Progenitor cell of endocrine pancreas (in vitro differentiated cells): ENCODE results near the gene ITPR2. TPM values are rescaled to one million over a fixed set of nuclear protein-coding genes. Genes with fewer than 3 reads are reported as not detected.

Experiments
- DNase-seq: peaks from one replicate; pipeline ENCODE4 v3.0.0; 2021; ENCODE audit warnings: low spot score; ENCODE audit not compliant: unreplicated experiment
- H3K27ac Mint-ChIP-seq: 2 replicates; pipeline ENCODE4 v1.8.0; 2021; ENCODE audit warnings: mild to moderate bottlenecking, moderate library complexity, mixed read lengths
- H3K27me3 Mint-ChIP-seq: 2 replicates; pipeline ENCODE4 v1.8.0; 2021; ENCODE audit warnings: mixed read lengths
- H3K36me3 Mint-ChIP-seq: 2 replicates; pipeline ENCODE4 v1.8.0; 2022; ENCODE audit warnings: mixed read lengths; ENCODE audit not compliant: insufficient read depth
- H3K4me1 Mint-ChIP-seq: 2 replicates; pipeline ENCODE4 v1.8.0; 2021; ENCODE audit warnings: low read depth, mixed read lengths
- H3K4me3 Mint-ChIP-seq: 2 replicates; pipeline ENCODE4 v1.8.0; 2021; ENCODE audit warnings: low read depth, mild to moderate bottlenecking, moderate library complexity, mixed read lengths
- H3K9me3 Mint-ChIP-seq: 2 replicates; pipeline ENCODE4 v1.8.0; 2021; ENCODE audit warnings: low read depth, mixed read lengths
- total RNA-seq: library from RNA; stranded (reverse); gene quantifications from 2 replicates; pipeline ENCODE4 v1.2.1, GENCODE V29; 2021
- TF ChIP-seq, protein P1 (sequence below): fragments of 200-600 bp; sonication (generic); IDR thresholded peaks from one replicate; pipeline ENCODE4 v1.5.0; 2021; ENCODE audit warnings: antibody characterized with exemption, mild to moderate bottlenecking; ENCODE audit not compliant: unreplicated experiment

The ITPR2 gene
- total RNA-seq, 1 donor from 2014 or later: 72.4 TPM

DNA sequence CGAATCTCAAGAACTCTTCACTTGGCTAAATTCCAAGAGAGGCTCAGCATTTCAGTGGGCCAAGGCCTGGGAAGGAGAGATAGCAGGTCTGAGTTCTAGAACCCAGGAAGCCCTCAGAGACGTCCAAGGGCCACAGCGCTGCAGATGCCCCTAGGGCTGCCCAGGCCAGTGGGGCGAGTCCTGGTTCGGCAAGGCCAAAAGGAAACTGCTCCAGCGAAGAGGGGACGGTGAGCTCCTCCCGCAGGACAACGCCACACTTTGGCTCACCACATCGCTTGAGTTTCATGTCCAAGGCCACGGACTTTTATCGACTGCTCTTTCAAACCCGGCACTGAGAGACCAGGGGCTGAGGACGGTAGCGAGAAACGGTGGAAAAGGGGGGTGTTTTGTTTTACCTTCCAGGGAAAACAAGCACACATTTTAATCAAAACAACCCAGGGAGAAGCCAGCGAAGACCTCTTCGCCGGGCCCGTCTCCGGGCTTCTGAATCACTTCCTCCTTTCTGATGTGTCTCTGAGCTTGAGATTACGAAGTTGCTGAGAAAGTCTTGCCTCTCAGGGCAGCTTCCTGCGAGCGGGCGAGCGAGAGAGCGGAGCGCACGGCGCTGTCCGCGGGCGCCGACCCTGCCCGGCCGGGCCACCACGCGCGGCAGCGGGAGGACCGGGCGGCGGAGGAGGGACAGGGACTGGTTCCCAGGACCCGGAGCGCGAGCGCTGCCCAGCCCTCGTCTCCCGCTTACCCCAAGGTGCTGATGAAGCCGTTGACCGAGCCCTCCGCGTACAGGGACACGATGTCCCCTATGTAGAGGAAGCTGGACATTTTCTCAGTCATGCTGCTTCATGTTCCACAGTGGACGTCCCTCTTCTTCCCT is 808 bp downstream of the ITPR2 start:
- peak overlapping the region; percentile 92 for H3K4me3 Mint-ChIP-seq
- peak overlapping the region; percentile 90 for H3K27ac Mint-ChIP-seq
- H3K4me1 Mint-ChIP-seq: peaks cover 32% of the 10 kb centered on the region
- H3K36me3 Mint-ChIP-seq: peaks cover 1% of the 10 kb centered on the region
- peak; percentile 45 for DNase-seq
- no peaks in the 10 kb centered on the region for H3K9me3 Mint-ChIP-seq
- H3K27me3 Mint-ChIP-seq: peaks cover 15% of the 10 kb centered on the region
- TF ChIP-seq, protein P1, sequence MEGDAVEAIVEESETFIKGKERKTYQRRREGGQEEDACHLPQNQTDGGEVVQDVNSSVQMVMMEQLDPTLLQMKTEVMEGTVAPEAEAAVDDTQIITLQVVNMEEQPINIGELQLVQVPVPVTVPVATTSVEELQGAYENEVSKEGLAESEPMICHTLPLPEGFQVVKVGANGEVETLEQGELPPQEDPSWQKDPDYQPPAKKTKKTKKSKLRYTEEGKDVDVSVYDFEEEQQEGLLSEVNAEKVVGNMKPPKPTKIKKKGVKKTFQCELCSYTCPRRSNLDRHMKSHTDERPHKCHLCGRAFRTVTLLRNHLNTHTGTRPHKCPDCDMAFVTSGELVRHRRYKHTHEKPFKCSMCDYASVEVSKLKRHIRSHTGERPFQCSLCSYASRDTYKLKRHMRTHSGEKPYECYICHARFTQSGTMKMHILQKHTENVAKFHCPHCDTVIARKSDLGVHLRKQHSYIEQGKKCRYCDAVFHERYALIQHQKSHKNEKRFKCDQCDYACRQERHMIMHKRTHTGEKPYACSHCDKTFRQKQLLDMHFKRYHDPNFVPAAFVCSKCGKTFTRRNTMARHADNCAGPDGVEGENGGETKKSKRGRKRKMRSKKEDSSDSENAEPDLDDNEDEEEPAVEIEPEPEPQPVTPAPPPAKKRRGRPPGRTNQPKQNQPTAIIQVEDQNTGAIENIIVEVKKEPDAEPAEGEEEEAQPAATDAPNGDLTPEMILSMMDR: peak; percentile 8

DNA sequence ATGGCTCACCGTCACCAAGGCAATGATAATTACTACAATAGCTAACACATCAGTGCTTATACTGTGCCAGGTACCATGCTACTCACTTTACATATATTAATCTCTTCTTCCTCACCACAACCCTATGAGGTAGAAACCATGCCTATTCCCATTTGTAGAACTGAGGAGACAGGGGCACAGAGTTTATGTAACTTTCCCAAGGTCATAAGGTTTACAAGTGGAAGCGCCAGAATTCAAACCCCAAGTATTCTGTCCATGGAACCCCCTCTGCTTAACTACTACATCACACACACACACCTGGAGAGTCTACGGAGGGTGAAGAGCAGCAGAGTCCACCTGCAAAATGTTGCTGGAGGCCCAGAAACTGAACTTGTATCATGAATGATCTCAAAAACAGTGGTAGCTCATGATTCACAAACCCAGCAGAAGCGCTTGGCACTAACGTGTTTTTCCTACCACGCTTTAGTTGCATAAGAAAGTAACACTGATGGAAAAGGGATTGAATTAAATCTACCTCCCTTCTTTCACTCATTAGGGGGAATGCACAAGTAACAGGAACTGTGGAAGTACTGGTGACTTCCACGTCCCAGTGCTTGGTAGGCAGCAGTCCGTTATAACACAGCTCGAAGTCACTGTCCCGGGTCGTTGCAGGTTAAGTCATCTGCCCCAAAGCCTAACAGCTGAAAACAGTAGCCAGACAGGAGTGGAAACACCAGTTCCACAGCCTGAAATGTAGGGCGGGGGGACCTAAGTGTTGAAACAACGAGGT is 2.0 kb downstream of the ITPR2 start:
- TF ChIP-seq, protein P1: no peak
- Mint-ChIP-seq H3K27ac (no peak overlapping the region), H3K4me3 (peak overlapping the region; percentile 73), H3K4me1 (peaks cover 32% of the 10 kb centered on the region), H3K9me3 (no peaks in the 10 kb centered on the region), H3K27me3 (peaks cover 11% of the 10 kb centered on the region), H3K36me3 (peaks cover 1% of the 10 kb centered on the region)
- no peak for DNase-seq

DNA sequence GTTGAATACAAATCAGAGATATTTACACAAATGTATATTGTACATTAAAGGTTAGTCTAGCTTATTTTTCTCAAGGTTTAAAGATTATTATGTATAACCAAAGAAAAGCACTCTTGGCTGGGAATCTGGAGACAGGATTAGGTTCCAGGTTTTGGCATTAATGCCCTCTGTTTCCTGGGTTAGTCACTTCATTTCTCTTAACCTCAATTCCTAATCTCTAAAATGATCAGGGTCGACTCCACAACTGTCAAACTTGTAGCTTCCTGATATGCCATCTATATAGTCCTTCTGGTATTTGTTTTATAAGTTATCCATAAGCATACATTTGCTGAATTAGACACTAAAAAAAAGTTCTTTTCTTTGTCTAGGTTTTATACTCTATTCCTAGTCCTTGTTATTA is 2.6 kb downstream of the ITPR2 start:
- Mint-ChIP-seq H3K4me3 (peak overlapping the region; percentile 73), H3K9me3 (no peaks in the 10 kb centered on the region), H3K36me3 (peaks cover 2% of the 10 kb centered on the region), H3K27ac (no peak overlapping the region), H3K4me1 (peaks cover 32% of the 10 kb centered on the region), H3K27me3 (peaks cover 9% of the 10 kb centered on the region)
- DNase-seq: no peak
- TF ChIP-seq, protein P1: no peak

DNA sequence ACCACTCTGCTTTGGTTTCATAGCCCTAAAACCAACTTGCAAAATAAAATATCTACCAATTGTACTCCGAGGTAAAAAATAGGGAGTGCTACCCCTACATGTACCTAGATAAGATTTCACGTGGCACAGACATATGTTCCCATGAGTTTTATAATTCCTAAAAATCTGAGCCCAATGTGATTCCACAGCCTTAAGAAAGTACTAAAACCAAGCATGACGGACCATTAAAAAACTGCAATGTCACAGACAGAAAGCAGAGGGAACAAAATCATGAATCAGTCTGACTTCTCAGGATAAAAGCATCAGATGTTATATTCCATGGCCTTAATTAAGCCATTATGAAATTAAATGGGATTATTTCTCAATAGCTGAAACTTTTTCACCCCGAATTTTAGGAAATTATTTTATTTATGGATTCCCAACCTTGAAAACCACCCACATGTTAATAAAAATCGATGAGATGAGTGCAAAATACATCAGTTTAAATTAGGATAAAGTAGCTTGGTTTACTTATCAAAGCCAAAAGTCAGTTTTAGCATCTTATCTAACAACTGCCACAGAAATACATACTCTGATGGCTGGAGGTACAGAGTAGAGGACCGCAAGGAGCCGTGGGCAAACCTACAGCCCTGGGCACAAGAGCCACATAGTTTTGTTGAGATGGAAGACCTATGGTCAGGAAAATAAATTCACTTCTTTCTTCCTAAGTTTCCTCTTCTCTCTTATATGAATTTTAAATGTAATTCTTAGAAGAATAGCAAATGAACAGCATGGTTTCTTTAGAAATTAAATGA is 4.5 kb downstream of the ITPR2 start:
- no peak overlapping the region for H3K27ac Mint-ChIP-seq
- H3K9me3 Mint-ChIP-seq: no peaks in the 10 kb centered on the region
- DNase-seq: no peak
- H3K27me3 Mint-ChIP-seq: peaks cover 9% of the 10 kb centered on the region
- peaks cover 25% of the 10 kb centered on the region for H3K4me1 Mint-ChIP-seq
- TF ChIP-seq, protein P1: no peak
- H3K36me3 Mint-ChIP-seq: peaks cover 3% of the 10 kb centered on the region
- H3K4me3 Mint-ChIP-seq: no peak overlapping the region

DNA sequence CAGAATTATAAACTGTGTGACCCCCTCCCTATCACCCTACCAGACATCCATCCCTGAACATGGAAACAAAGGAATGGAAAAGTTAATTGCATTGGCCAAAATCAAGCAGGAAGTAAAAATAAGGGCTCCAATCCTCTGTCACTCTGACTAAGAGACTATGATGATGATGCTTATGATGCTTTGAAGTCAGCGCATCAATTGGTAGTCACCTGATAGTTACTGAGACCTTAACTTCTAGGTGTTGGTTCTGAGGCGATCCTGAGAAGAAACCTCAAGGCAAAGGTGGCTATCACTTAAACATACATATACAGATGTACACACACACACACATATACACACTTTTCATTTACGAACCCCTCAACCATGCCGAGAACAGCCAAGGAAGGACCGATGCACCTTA is 6.6 kb downstream of the ITPR2 start:
- Mint-ChIP-seq H3K27me3 (peaks cover 9% of the 10 kb centered on the region), H3K9me3 (no peaks in the 10 kb centered on the region), H3K27ac (no peak overlapping the region), H3K4me3 (no peak overlapping the region), H3K4me1 (peaks cover 17% of the 10 kb centered on the region), H3K36me3 (peaks cover 3% of the 10 kb centered on the region)
- no peak for DNase-seq
- TF ChIP-seq, protein P1: no peak
